Peyer's patch (tissue), 4 donors: ENCODE measurements around the gene HES1.

ENCODE experiments used
- POLR2A ChIP-seq, 2 donors: fragments of 450-650 bp; IDR thresholded peaks; one replicate each; pipeline ENCODE4 v1.5.1; 2017; ENCODE audit warnings: antibody characterized with exemption in 2 of 2, mild to moderate bottlenecking in 2 of 2, moderate library complexity in 2 of 2
- TF ChIP-seq, protein P1 (sequence below), 6 experiments: fragments of 450-650 bp in 4 of 6; fragments of 200-600 bp in 2 of 6; sonication (generic) in 1 of 6; IDR thresholded peaks; one replicate each; pipeline ENCODE4 v1.5.1; 2017 to 2019; ENCODE audit warnings: antibody characterized with exemption in 6 of 6, mild to moderate bottlenecking in 3 of 6, moderate library complexity in 1 of 6

GRCh38 chr3:194170793-194171192 lies 34.8 kb downstream of the HES1 start:
- TF ChIP-seq, protein P1, sequence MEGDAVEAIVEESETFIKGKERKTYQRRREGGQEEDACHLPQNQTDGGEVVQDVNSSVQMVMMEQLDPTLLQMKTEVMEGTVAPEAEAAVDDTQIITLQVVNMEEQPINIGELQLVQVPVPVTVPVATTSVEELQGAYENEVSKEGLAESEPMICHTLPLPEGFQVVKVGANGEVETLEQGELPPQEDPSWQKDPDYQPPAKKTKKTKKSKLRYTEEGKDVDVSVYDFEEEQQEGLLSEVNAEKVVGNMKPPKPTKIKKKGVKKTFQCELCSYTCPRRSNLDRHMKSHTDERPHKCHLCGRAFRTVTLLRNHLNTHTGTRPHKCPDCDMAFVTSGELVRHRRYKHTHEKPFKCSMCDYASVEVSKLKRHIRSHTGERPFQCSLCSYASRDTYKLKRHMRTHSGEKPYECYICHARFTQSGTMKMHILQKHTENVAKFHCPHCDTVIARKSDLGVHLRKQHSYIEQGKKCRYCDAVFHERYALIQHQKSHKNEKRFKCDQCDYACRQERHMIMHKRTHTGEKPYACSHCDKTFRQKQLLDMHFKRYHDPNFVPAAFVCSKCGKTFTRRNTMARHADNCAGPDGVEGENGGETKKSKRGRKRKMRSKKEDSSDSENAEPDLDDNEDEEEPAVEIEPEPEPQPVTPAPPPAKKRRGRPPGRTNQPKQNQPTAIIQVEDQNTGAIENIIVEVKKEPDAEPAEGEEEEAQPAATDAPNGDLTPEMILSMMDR (IDR thresholded peaks at IDR 0.05) = no peak
- TF ChIP-seq POLR2A (IDR thresholded peaks at IDR 0.05) = no peak
